Panc1 (cell line): ENCODE results near the gene GABARAP. TPM values are rescaled to one million over a fixed set of nuclear protein-coding genes. Genes with fewer than 3 reads are reported as not detected.

Source experiments
- ATAC-seq: fragments of 200-7000 bp; cut with Tn5 transposase; 2 replicates; pipeline ENCODE4 v1.9.1; 2020; ENCODE audit warnings: mild to moderate bottlenecking, moderate library complexity
- BruUV-seq: library from RNA; stranded (reverse); fragments of 400-500 nt; replicated peaks from 2 replicates; lab custom pipeline; 2021; lab: Mats Ljungman, UMichigan
- CTCF ChIA-PET: fragments of 300-600 bp; sonication (Branson Sonifier 250); formaldehyde crosslinking; loops from one replicate; lab custom pipeline; 2022; ENCODE audit warnings: antibody characterized with exemption; lab: Charles Lee
- POLR2A ChIA-PET: fragments of 300-600 bp; sonication (Branson Sonifier 250); formaldehyde crosslinking; loops from one replicate; lab custom pipeline; 2022; ENCODE audit warnings: antibody characterized with exemption; lab: Charles Lee
- DNase-seq: peaks from one replicate; pipeline ENCODE4 v3.0.0-alpha.2; 2010; ENCODE audit warnings: low read depth, low spot score
- H3K27ac ChIP-seq: 2 replicates; pipeline ENCODE4 v1.5.1; 2011; ENCODE audit warnings: mild to moderate bottlenecking, low read length, inconsistent platforms
- H3K27me3 ChIP-seq: fragments of 200-500 bp; sonication (Bioruptor generic); 2 replicates; pipeline ENCODE4 v1.6.0; 2014; ENCODE audit warnings: low read length, inconsistent platforms; ENCODE audit not compliant: control insufficient read depth, insufficient read depth
- H3K36me3 ChIP-seq: fragments of 200-500 bp; sonication (Bioruptor generic); 2 replicates; pipeline ENCODE4 v1.5.1; 2014; ENCODE audit warnings: inconsistent platforms, mild to moderate bottlenecking, low read length, moderate library complexity; ENCODE audit not compliant: control insufficient read depth, insufficient read depth
- H3K4me1 ChIP-seq: 2 replicates; pipeline ENCODE4 v1.5.1; 2011; ENCODE audit warnings: inconsistent platforms, mild to moderate bottlenecking, low read length, moderate library complexity; ENCODE audit not compliant: control insufficient read depth, insufficient read depth
- H3K4me3 ChIP-seq, 2 experiments: 2 replicates each; pipeline ENCODE4 v1.5.1; 2011 to 2012; ENCODE audit warnings: low read depth in 2 of 2, low read length in 2 of 2, mild to moderate bottlenecking in 2 of 2, inconsistent platforms in 1 of 2, moderate library complexity in 1 of 2
- H3K9me3 ChIP-seq: fragments of 200-500 bp; sonication (Bioruptor generic); 2 replicates; pipeline ENCODE4 v1.5.1; 2014; ENCODE audit warnings: low read depth, mild to moderate bottlenecking, inconsistent platforms, low read length, moderate library complexity; ENCODE audit not compliant: control insufficient read depth, insufficient read depth
- POLR2AphosphoS5 ChIP-seq: IDR thresholded peaks from 2 replicates; pipeline ENCODE4 v1.6.1; 2012; ENCODE audit warnings: mild to moderate bottlenecking, low read depth, low read length, moderate library complexity
- REST ChIP-seq, 2 experiments: IDR thresholded peaks; 2 replicates each; pipeline ENCODE4 v1.6.1; 2011 to 2012; ENCODE audit warnings: low read depth in 2 of 2, control low read depth in 1 of 2, low read length in 1 of 2, mild to moderate bottlenecking in 1 of 2, moderate library complexity in 1 of 2; ENCODE audit not compliant: insufficient read depth in 1 of 2
- SIN3A ChIP-seq: IDR thresholded peaks from 2 replicates; pipeline ENCODE4 v1.6.1; 2012; ENCODE audit warnings: low read depth, mild to moderate bottlenecking, low read length, moderate library complexity, borderline replicate concordance; ENCODE audit not compliant: insufficient read depth
- TCF7L2 ChIP-seq: IDR thresholded peaks from 2 replicates; pipeline ENCODE4 v1.6.1; 2011; ENCODE audit warnings: mild to moderate bottlenecking, low read depth, low read length, inconsistent platforms
- in situ Hi-C: cut with HindIII; loops from 2 replicates; pipeline ENCODE4 v1.10.0; 2016; ENCODE audit warnings: low sequenced_read_pairs, low pct_unique_long_range_greater_than_20kb
- intact Hi-C: fragments of 100-400 bp; cut with micrococcal nuclease; formaldehyde crosslinking; loops from one replicate; pipeline ENCODE4 v1.10.0; 2022; ENCODE audit not compliant: unreplicated experiment
- total RNA-seq: library from RNA; stranded (reverse); gene quantifications from one replicate; pipeline ENCODE4 v1.2.1, GENCODE V29; 2021; ENCODE audit not compliant: unreplicated experiment
- TF ChIP-seq, protein P1 (sequence below): fragments of 450-650 bp; IDR thresholded peaks from 2 replicates; pipeline ENCODE4 v1.5.1; 2017; ENCODE audit warnings: mild to moderate bottlenecking

GABARAP gene
- total RNA-seq, 1 experiment from 2014 or later, result 289 TPM

- intact Hi-C loops, result no loop called here
- TSS peak; percentile 29 for BruUV-seq
- ChIA-PET POLR2A (no interaction called here), CTCF (interaction anchor here (0.5 to 1.2 kb wide), 5 partner anchors 16 to 176 kb away, joined by 3 to 12 read pairs (median 4); no protein-coding TSS in a partner anchor)
- DNase-seq (no peak), ATAC-seq (no peak)
- in situ Hi-C loops, result no loop called here
- TF ChIP-seq POLR2AphosphoS5, result peak; percentile 36; the same call in 1 of the 2 replicates
- TF ChIP-seq TCF7L2, result no peak
- peak; percentile 47; the same call in 1 of the 2 replicates for TF ChIP-seq SIN3A
- TF ChIP-seq REST (IDR thresholded peaks at IDR 0.05; ENCODE audit: insufficient read depth in 1 of 2, low read depth in 2 of 2, low read length in 1 of 2), result no peak
- TF ChIP-seq, protein P1, sequence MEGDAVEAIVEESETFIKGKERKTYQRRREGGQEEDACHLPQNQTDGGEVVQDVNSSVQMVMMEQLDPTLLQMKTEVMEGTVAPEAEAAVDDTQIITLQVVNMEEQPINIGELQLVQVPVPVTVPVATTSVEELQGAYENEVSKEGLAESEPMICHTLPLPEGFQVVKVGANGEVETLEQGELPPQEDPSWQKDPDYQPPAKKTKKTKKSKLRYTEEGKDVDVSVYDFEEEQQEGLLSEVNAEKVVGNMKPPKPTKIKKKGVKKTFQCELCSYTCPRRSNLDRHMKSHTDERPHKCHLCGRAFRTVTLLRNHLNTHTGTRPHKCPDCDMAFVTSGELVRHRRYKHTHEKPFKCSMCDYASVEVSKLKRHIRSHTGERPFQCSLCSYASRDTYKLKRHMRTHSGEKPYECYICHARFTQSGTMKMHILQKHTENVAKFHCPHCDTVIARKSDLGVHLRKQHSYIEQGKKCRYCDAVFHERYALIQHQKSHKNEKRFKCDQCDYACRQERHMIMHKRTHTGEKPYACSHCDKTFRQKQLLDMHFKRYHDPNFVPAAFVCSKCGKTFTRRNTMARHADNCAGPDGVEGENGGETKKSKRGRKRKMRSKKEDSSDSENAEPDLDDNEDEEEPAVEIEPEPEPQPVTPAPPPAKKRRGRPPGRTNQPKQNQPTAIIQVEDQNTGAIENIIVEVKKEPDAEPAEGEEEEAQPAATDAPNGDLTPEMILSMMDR, result no peak
- Histone ChIP-seq H3K36me3 (peaks cover 5% of the 10 kb centered on the region; the same call in 1 of the 2 replicates), H3K27ac (peak overlapping the region; percentile 95), H3K27me3 (no peaks in the 10 kb centered on the region), H3K9me3 (no peaks in the 10 kb centered on the region), H3K4me3 (peak overlapping the region; percentile 73 to 78; a peak in 3 of 4 replicates), H3K4me1 (peaks cover 69% of the 10 kb centered on the region)
Measured at GRCh38 chr17:7221278-7222092, 20.8 kb downstream of the GABARAP start.

- H3K27ac ChIP-seq, result peak overlapping the region; percentile 95
- H3K4me3 ChIP-seq, result peak overlapping the region; percentile 73 to 78
- ChIA-PET POLR2A (interaction anchor here (0.6 kb wide), 1 partner anchor 37 kb away, joined by 3 read pairs; no protein-coding TSS in a partner anchor), CTCF (interaction anchor here (0.5 to 1.2 kb wide), 4 partner anchors 16 to 175 kb away, joined by 3 to 4 read pairs (median 4); no protein-coding TSS in a partner anchor)
- TF ChIP-seq TCF7L2 (no peak; the same call in 1 of the 2 replicates), SIN3A (no peak), POLR2AphosphoS5 (peak; percentile 79), REST (IDR thresholded peaks at IDR 0.05; ENCODE audit: insufficient read depth in 1 of 2, low read depth in 2 of 2, low read length in 1 of 2) (no peak)
- TF ChIP-seq, protein P1, result peak; percentile 83; the same call in 1 of the 2 replicates
- peaks cover 65% of the 10 kb centered on the region for H3K4me1 ChIP-seq
- ATAC-seq (peak; percentile 47), DNase-seq (no peak)
- no peaks in the 10 kb centered on the region for H3K27me3 ChIP-seq
- in situ Hi-C loops (no loop called here), intact Hi-C loops (no loop called here)
- no peaks in the 10 kb centered on the region for H3K9me3 ChIP-seq
- peaks cover 5% of the 10 kb centered on the region; the same call in 1 of the 2 replicates for H3K36me3 ChIP-seq
- BruUV-seq, result no TSS peak
Measured at GRCh38 chr17:7220593-7221277, 21.5 kb downstream of the GABARAP start.
